ENCODE results near the gene RGSL1.

The RGSL1 gene

GRCh38 chr1:182588500-182589396, 138.8 kb downstream of the RGSL1 start, which contains the start of gene RNASEL:
TSS of gene RNASEL (minus strand) at chr1:182589256. CDS start at chr1:182586806, 2,450 bp downstream.
- peak; percentile 41 for DNase-seq (ENCODE audit: low read depth)

DNA sequence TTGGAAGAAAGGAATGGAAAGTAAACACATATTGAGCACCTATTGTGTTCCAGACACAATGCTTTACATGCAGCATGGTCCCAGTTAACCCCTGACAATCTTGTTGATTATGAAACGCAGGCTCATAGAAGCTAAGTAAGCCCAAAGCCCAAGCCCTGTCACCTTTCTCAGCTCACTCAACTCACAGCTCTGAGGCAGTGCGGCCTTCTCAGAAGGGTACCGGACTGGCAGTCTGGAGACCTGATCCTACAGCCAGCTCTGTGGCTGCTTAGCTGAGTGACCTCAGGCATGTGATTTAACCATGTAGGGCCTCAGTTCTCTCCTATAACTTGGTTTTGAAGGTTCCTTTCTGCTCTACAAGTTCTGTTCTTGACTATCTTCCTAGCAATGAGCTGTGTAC, 139.6 kb downstream of the RGSL1 start:
- no peak for DNase-seq (ENCODE audit: low read depth)

DNA sequence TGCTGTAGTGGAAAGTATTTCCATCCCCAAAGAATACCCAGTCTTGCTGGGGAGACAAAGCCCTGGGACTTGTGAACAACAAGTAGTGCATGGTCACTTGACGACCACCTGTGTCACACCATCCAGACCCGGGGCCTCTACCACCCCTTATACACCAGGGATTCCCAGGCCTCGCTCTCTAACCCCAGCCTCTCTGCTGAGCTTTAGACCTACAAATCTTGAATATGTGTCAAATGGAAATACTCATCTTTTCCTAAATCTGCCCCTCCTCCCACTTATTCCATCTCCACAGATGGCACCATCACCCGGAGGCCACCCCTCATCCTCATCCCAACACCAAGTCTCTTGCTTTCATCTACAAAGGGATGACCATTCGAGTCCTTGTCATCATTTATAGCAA, 140.0 kb downstream of the RGSL1 start:
- no peak for DNase-seq (ENCODE audit: low read depth)

DNA sequence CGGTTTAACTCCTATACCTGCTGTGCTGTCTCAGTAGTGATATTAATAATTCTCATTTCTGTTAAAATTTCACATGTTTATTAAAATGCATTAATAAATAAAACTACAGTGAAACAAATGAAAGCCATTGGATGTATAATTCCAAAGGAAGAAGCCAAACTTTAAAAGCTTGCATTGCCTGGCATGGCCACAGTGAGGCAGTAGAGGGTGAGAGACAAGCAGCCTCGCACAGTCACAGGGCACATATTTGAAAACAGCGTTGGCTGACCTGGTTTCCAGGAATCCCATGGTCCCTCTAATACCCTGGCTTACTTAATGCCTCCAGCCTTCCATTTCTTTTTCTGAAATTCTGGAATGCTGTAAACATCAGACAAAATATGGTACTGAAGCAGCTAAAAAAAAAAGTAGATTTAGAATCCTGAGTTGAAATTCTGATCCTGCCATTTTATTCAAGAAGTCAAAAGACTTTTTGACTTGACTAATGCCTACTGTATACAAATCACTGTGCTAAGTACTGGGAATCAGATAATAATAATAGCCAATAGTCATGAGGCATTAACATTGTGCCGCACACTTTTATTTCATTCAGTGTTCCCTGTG, 145.8 kb downstream of the RGSL1 start:
- DNase-seq (ENCODE audit: low read depth), result peak; percentile 48

DNA sequence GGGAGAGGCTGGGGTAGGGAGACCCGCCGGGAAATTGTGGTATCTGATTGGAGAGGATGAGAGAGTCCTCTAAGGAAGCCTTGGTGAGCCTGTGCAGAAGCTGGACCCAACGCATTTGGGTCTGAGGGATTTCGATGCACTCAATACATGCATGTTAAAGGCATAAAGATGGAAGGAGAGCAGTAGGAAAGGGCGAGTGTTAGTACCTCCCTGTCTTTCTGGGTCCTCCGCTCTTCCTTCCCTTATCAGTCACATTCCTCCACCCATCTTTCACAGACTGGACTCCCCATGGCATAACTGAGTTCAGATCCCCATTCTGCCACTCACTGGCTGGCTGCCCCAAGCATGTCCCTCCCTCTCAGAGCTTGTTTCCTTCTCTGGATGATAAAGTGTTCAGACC, 147.0 kb downstream of the RGSL1 start:
- DNase-seq (ENCODE audit: low read depth), result no peak

- no peak for DNase-seq (ENCODE audit: low read depth)
Observed at GRCh38 chr1:182598296-182598695, 148.3 kb downstream of the RGSL1 start.

- no peak for DNase-seq (ENCODE audit: low read depth)
Observed at GRCh38 chr1:182599339-182599738, 149.4 kb downstream of the RGSL1 start.

DNA sequence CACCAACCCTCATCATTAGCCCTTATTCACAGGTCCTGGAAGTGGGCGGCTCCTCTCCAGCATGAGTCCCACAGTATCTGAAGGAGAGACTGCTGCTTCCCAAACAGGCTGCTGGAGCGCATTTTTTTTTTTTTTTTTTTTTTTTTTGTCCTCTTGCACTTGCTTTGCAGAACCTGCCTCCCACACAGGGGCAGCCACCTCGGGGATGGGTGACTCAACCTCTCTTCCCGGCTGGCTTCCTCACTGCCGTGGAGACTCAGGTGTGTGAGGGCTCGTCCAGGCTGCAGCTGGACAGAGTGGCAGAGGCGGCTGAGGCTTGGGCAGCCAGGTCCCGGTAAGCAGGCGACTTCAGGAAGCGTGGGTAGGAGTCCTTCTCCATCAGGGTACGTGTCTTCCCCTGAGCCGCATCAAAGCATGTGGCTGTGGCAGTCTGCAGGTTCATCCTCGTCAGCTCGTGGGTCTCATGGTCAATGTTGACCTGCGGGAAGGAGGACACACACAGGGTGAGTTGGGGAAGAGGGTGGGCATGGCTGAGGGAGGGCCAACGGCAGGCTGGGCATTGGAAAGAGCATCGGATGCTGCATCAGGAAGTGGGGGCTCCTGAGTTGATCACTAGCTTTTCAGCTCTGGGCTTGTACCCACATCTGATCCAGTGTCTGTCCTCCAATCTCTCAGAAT, 150.2 kb downstream of the RGSL1 start:
- no peak for DNase-seq (ENCODE audit: low read depth)

- DNase-seq (ENCODE audit: low read depth), result no peak
Observed at GRCh38 chr1:182600745-182601415, 150.9 kb downstream of the RGSL1 start.

GRCh38 chr1:182601416-182601786, 151.5 kb downstream of the RGSL1 start:
- peak; percentile 35 for DNase-seq (ENCODE audit: low read depth)

GRCh38 chr1:182601913-182602312, 152.0 kb downstream of the RGSL1 start:
- DNase-seq (ENCODE audit: low read depth), result no peak

DNA sequence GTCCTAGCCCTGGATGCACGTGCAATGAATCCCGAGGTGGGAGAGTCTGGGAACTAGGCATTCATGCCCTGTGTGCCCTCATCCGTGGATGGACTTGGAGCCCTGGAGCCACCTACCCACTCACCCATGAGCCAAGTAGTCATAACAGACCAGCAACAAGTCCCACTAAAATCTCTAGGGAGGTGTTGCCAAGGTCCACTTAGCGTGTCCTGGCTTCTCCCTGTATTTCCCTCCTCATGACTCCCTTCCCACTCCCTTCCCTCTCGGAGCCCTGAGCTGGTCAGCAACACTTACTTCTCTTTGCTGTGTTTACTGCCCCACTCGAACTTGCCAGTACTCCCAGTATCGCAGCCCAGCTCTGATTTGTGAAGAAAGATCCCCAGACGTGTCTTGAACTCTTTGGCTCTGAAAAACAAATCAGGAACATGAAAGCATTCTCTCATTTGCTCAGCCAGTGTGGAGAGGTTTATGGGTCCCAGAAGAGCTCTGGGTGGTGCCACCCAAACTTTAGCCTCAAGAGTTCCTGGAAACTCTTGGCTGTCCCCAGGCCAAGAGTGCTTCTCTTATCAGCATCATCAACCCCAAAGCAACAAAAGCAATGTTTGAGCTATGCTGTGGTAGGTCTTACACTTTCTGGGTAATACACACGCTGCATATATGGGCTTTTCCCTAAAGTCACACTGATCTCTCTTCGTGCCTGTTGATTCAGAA, 153.1 kb downstream of the RGSL1 start:
- no peak for DNase-seq (ENCODE audit: low read depth)

- no peak for DNase-seq (ENCODE audit: low read depth)
Observed at GRCh38 chr1:182603646-182604174, 153.8 kb downstream of the RGSL1 start.

- DNase-seq (ENCODE audit: low read depth), result peak; percentile 91
Observed at GRCh38 chr1:182604175-182605164, 154.5 kb downstream of the RGSL1 start, which contains the start of gene RGS16. TSS of gene RGS16 (minus strand) at chr1:182604389. CDS start at chr1:182604259, 130 bp downstream.

DNA sequence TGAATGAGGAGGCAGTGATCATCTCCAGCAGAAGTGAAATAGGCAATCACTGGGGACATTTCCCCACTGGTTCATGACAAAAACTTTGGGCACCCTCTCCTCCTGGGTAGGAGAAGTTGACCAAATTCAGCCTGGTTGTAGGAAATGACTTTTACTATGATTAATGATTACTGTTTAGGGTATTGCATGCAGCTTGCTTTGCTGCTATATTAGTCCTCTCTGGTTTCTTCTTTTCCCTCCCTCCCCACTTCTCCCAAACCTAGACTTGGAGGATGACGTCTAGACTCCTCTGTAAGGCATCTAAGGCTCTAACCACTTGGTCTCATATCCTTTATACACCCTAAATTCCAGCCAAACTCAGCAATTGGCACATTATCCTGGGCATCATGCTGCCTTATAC, 157.6 kb downstream of the RGSL1 start:
- DNase-seq (ENCODE audit: low read depth), result no peak

DNA sequence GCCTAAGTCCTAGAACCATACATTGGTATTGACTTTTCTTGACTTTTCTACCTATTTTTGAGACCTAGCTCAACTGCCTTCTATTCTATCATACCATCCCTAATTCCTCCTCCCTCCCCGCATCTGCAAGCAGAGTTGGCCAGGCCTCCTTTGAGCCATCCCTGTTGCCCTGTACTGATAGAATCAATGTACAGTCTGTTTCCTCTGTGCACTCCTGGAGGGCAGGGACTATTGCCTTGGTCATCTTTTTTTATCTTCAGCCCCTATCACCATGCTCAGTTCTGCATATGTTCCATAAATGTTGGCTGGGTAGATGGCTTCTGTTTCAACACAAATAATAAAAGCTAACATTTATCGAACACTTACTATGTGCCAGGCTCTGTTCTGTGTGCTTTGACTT, 158.3 kb downstream of the RGSL1 start:
- DNase-seq (ENCODE audit: low read depth), result no peak

- no peak for DNase-seq (ENCODE audit: low read depth)
Observed at GRCh38 chr1:182608845-182609610, 159.1 kb downstream of the RGSL1 start.

All from activated T-helper 9 cell treated with anti-CD3 and anti-CD28 coated beads, Interleukin-2, amount 50 U/mL, for 16 hours (primary cell).